Transverse colon (tissue), 4 donors: ENCODE results near the gene OOEP. TPM values are rescaled to one million over a fixed set of nuclear protein-coding genes. Genes with fewer than 3 reads are reported as not detected.

Source experiments
- DNase-seq: peaks from one replicate; pipeline ENCODE4 v3.0.0-alpha.2; 2019
- H3K27ac ChIP-seq, 4 donors: fragments of 200-600 bp; sonication (generic); 2 replicates each; pipeline ENCODE4 v1.5.1; 2016 to 2018; ENCODE audit warnings: inconsistent platforms in 4 of 4
- H3K27me3 ChIP-seq: fragments of 200-600 bp; sonication (generic); 2 replicates; pipeline ENCODE4 v1.5.1; 2017; ENCODE audit warnings: inconsistent platforms
- H3K36me3 ChIP-seq, 4 donors: fragments of 200-600 bp; sonication (generic); 2 replicates each; pipeline ENCODE4 v1.5.1; 2017 to 2019; ENCODE audit warnings: inconsistent platforms in 4 of 4
- H3K4me1 ChIP-seq, 4 donors: fragments of 200-600 bp; sonication (generic); 2 replicates each; pipeline ENCODE4 v1.5.1; 2017 to 2020; ENCODE audit warnings: inconsistent platforms in 4 of 4
- H3K4me3 ChIP-seq, 4 donors: fragments of 200-600 bp; sonication (generic); 1 replicate in 1 of 4; 2 replicates in 3 of 4; pipeline versions ENCODE4 v1.5.1 to v1.6.1; 2017 to 2019; ENCODE audit warnings: inconsistent platforms in 4 of 4
- H3K9me3 ChIP-seq, 2 donors: fragments of 200-600 bp; sonication (generic); 2 replicates each; pipeline ENCODE4 v1.5.1; 2017 to 2019; ENCODE audit warnings: inconsistent platforms in 2 of 2
- EP300 ChIP-seq: sonication (generic); formaldehyde crosslinking; IDR thresholded peaks from one replicate; pipeline ENCODE4 v1.6.1; 2017; ENCODE audit warnings: antibody characterized with exemption, low read depth
- POLR2A ChIP-seq: fragments of 450-650 bp; IDR thresholded peaks from one replicate; pipeline ENCODE4 v1.6.1; 2016; ENCODE audit warnings: antibody characterized with exemption, mild to moderate bottlenecking, moderate library complexity
- POLR2AphosphoS5 ChIP-seq, 3 donors: sonication (generic); formaldehyde crosslinking; IDR thresholded peaks; one replicate each; pipeline ENCODE4 v1.6.1; 2016; ENCODE audit warnings: antibody characterized with exemption in 3 of 3
- WGBS, 2 donors: methylation state at CpG; one replicate each; pipeline ENCODE4 v1.1.5; 2018; ENCODE audit warnings: low coverage in 1 of 2; 5-methylcytosine and 5-hydroxymethylcytosine counted together
- in situ Hi-C, 4 donors: fragments of 200-750 bp; cut with MboI; loops; one replicate each; pipeline versions ENCODE4 v1.15.0 to v1.15.1; 2017; ENCODE audit warnings: low sequenced_read_pairs in 3 of 4, low pct_ligation_motif_present in 1 of 4, low pct_unique_long_range_greater_than_20kb in 1 of 4
- intact Hi-C: fragments of 100-400 bp; cut with DNase I; formaldehyde crosslinking; loops from one replicate; pipeline ENCODE4 v1.15.1; 2023; ENCODE audit warnings: low total_unique reads
- total RNA-seq, 4 donors: library from RNA; depleted of rRNA; stranded (reverse); fragments of >200 nt; gene quantifications; one replicate each; pipeline ENCODE4 v1.1.0, GENCODE V29; 2016
- TF ChIP-seq, protein P1 (sequence below), 5 experiments: fragments of 200-600 bp in 3 of 5; fragments of 450-650 bp in 2 of 5; sonication (generic) in 3 of 5; IDR thresholded peaks; 1 replicate in 2 of 5; 2 replicates in 3 of 5; pipeline ENCODE4 v1.5.1; 2016 to 2017; ENCODE audit warnings: antibody characterized with exemption in 5 of 5, inconsistent platforms in 3 of 5, mild to moderate bottlenecking in 2 of 5, moderate library complexity in 1 of 5

OOEP gene
- total RNA-seq, 4 donors from 2014 or later: not detected

DNA sequence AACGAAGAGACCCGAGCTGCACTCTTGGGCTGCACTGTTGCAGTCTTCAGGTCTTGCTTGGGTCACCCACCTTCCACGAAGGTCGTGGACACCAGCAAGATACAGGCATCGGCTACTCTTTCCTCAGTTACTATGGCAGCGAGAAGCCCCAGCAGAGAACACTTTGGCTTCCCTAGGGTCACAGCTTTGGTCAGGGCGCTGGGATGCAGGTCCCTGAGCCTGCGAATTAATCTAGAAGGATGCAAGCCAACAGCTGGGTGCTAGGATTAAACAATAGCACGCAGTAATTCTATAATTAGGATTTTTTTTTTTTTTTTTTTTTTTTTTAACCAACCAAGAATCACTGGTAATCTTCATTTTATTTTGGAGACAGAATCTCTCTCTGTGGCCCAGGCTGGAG lies 5.1 kb downstream of the OOEP start:
- Histone ChIP-seq H3K4me3 (no peak overlapping the region), H3K27me3 (no peaks in the 10 kb centered on the region), H3K27ac (no peak overlapping the region), H3K36me3 (no peaks in the 10 kb centered on the region), H3K9me3 (no peaks in the 10 kb centered on the region), H3K4me1 (no peaks in the 10 kb centered on the region)
- in situ Hi-C loops: no loop called here
- DNase-seq: no peak
- TF ChIP-seq EP300 (no peak), POLR2A (no peak)
- TF ChIP-seq, protein P1, sequence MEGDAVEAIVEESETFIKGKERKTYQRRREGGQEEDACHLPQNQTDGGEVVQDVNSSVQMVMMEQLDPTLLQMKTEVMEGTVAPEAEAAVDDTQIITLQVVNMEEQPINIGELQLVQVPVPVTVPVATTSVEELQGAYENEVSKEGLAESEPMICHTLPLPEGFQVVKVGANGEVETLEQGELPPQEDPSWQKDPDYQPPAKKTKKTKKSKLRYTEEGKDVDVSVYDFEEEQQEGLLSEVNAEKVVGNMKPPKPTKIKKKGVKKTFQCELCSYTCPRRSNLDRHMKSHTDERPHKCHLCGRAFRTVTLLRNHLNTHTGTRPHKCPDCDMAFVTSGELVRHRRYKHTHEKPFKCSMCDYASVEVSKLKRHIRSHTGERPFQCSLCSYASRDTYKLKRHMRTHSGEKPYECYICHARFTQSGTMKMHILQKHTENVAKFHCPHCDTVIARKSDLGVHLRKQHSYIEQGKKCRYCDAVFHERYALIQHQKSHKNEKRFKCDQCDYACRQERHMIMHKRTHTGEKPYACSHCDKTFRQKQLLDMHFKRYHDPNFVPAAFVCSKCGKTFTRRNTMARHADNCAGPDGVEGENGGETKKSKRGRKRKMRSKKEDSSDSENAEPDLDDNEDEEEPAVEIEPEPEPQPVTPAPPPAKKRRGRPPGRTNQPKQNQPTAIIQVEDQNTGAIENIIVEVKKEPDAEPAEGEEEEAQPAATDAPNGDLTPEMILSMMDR (IDR thresholded peaks at IDR 0.05): no peak
- intact Hi-C loops: no loop called here
- WGBS, 2 donors: 79 to 94% methylated on average over 7 to 9 of the region's 9 CpGs

DNA sequence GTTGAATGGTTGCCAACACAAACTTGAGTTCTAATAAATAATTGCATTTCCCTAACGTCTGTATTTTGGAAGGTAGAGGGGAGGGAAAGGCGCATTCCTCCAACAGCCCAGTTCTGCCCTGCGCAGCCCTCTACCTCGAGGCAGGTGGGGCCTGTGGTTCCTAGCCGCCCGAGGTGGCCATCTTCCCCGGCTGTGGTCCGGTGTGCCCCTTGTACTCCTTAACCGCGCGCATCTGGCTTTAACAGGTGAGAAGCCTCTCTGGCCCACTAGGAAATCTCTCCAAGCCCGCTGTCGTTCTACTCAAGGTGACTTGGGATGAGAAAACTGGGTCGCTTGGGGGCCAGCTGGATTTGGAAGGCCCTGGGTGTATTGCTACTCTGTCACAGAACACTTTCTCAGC lies 5.6 kb downstream of the OOEP start:
- TF ChIP-seq POLR2AphosphoS5 (IDR thresholded peaks at IDR 0.05) (no peak), POLR2A (no peak), EP300 (no peak)
- TF ChIP-seq, protein P1 (IDR thresholded peaks at IDR 0.05): no peak
- DNase-seq: no peak
- Histone ChIP-seq H3K27ac (no peak overlapping the region), H3K4me1 (no peaks in the 10 kb centered on the region), H3K36me3 (no peaks in the 10 kb centered on the region), H3K4me3 (no peak overlapping the region), H3K27me3 (no peaks in the 10 kb centered on the region), H3K9me3 (no peaks in the 10 kb centered on the region)
- in situ Hi-C loops (no loop called here), intact Hi-C loops (no loop called here)
- WGBS, 2 donors: 90% methylated on average over 14 of the region's 14 CpGs; no CpG with 5 or more reads in 1 of the 2 donors

DNA sequence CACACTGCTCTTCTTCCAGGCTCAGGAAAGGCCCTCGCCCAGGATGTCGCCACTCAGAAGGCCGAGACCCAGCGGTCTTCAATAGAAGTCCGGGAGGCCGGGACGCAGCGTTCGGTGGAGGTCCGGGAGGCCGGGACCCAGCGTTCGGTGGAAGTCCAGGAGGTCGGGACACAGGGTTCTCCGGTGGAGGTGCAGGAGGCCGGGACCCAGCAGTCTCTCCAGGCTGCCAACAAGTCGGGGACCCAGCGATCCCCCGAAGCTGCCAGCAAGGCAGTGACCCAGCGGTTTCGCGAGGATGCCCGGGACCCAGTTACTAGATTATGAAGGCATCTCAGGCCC lies 6.2 kb downstream of the OOEP start:
- H3K27ac ChIP-seq: no peak overlapping the region
- 94% methylated on average over 23 of the region's 23 CpGs; no CpG with 5 or more reads in 1 of the 2 donors for WGBS, 2 donors
- TF ChIP-seq EP300 (no peak), POLR2A (no peak), POLR2AphosphoS5 (IDR thresholded peaks at IDR 0.05) (no peak)
- TF ChIP-seq, protein P1 (IDR thresholded peaks at IDR 0.05): no peak
- no peaks in the 10 kb centered on the region for H3K36me3 ChIP-seq
- no peaks in the 10 kb centered on the region for H3K9me3 ChIP-seq
- H3K4me1 ChIP-seq: no peaks in the 10 kb centered on the region
- intact Hi-C loops: no loop called here
- no peaks in the 10 kb centered on the region for H3K27me3 ChIP-seq
- H3K4me3 ChIP-seq: no peak overlapping the region
- in situ Hi-C loops: no loop called here
- no peak for DNase-seq

DNA sequence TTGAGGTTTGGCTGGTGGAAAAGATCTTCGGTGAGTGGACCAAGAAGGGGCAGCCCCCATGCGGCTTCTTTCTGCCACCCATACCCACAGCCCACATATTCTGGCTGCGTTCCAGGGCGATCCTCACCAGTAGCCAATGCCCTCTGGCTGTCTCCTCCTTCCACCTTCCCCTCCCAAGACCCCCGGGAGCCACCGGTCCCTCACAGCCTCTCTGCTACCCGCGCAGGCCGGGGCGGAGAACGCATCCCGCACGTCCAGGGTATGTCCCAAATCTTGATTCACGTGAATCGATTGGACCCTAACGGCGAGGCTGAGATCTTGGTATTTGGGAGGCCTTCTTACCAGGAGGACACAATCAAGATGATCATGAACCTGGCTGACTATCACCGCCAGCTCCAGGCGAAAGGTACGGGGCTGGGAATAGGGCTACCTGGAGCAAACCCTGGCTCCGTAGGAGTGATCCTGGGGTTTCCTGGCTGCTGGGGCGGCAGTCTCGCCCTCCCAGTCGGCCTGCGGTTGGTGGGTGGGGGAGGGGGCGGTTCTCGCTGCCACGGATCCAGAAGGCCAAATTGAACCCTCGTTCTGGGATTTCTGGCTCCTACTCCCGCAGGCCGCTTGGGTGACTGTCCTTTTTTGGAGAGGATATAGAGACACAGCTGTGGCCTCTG lies 6.7 kb downstream of the OOEP start:
- no peaks in the 10 kb centered on the region for H3K27me3 ChIP-seq
- WGBS, 2 donors: 96 to 100% methylated on average over 1 to 31 of the region's 31 CpGs
- no peak overlapping the region for H3K4me3 ChIP-seq
- TF ChIP-seq, protein P1 (IDR thresholded peaks at IDR 0.05): no peak
- TF ChIP-seq POLR2AphosphoS5 (IDR thresholded peaks at IDR 0.05): no peak
- no peak for TF ChIP-seq EP300
- TF ChIP-seq POLR2A: no peak
- intact Hi-C loops: no loop called here
- H3K27ac ChIP-seq: no peak overlapping the region
- H3K36me3 ChIP-seq: no peaks in the 10 kb centered on the region
- in situ Hi-C loops: no loop called here
- no peaks in the 10 kb centered on the region for H3K4me1 ChIP-seq
- DNase-seq: no peak
- no peaks in the 10 kb centered on the region for H3K9me3 ChIP-seq
